ENCODE measurements around the gene LEP.
A peak's percentile ranks its signal among the peaks of the same experiment; 100 is the strongest.

LEP gene

GRCh38 chr7:128244861-128245260, 3.8 kb downstream of the LEP start:
- no peak for DNase-seq

GRCh38 chr7:128247108-128247507, 6.0 kb downstream of the LEP start:
- no peak for DNase-seq

GRCh38 chr7:128247640-128248194, 6.6 kb downstream of the LEP start:
- no peak for DNase-seq

DNA sequence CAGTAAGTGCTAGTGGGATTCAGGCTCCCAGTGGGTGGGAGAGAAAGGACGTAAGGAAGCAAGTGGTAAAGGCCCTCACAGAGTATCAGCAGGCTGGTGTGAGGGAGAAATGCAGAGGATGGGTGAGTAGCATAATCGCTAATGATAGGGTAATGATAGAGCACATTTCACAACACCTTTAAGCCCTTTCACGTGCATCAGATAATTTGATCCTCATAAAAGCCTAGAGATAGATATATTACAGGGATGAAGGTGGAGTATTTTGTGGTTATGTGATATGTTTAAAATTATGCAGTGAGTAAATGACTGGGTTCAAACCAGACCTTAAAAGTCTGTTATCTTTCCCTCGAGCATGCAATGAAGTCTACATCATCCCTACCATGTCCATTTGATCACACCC, 10.3 kb downstream of the LEP start:
- no peak for DNase-seq

DNA sequence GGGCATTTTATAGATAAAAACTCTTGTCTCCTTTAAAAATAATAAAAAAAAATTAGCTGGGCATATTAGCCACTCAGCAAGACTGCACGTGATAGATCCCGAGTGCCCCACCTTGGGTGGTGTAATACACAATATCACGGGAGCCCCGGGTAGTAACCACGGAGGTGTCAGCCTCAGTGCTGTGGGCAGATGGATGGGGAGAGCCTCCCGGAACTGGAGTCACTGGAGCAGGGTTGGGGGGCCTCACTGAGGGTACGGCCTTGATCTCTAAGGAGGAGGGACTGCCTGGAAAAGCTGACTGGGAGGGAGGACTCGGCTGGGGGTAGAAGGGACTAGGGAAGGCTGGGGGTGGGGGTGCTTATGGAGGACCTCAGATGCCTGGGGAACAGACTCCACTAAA, 12.6 kb downstream of the LEP start:
- DNase-seq = no peak

- no peak for DNase-seq
These were observed 13.4 kb downstream of the LEP start for GRCh38 chr7:128254470-128254869.

DNA sequence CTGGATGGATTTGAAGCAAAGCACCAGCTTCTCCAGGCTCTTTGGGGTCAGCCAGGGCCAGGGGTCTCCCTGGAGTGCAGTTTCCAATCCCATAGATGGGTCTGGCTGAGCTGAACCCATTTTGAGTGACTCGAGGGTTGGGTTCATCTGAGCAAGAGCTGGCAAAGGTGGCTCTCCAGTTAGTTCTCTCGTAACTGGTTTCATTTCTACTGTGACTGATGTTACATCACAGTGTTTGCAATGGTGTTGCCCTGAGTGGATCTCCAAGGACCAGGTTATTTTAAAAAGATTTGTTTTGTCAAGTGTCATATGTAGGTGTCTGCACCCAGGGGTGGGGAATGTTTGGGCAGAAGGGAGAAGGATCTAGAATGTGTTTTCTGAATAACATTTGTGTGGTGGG, 14.2 kb downstream of the LEP start:
- DNase-seq = no peak

DNA sequence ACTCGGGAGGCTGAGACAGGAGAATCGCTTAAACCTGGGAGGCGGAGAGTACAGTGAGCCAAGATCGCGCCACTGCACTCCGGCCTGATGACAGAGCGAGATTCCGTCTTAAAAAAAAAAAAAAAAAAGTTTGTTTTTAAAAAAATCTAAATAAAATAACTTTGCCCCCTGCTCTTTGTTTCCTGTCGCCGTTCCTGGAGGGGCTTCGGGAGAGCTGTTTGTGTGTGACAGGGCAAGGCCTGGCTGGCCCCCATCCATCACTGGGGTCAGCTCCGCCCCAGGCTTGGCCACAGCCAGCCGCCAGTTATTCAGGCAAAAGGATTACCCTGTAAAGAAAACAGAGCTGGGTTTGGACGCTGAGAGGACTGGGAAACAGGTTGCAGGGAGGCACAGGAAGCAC, 16.4 kb downstream of the LEP start:
- DNase-seq = no peak

GRCh38 chr7:128259131-128260061, 18.3 kb downstream of the LEP start:
- DNase-seq = no peak

GRCh38 chr7:128260069-128260795, 19.2 kb downstream of the LEP start:
- DNase-seq = no peak

DNA sequence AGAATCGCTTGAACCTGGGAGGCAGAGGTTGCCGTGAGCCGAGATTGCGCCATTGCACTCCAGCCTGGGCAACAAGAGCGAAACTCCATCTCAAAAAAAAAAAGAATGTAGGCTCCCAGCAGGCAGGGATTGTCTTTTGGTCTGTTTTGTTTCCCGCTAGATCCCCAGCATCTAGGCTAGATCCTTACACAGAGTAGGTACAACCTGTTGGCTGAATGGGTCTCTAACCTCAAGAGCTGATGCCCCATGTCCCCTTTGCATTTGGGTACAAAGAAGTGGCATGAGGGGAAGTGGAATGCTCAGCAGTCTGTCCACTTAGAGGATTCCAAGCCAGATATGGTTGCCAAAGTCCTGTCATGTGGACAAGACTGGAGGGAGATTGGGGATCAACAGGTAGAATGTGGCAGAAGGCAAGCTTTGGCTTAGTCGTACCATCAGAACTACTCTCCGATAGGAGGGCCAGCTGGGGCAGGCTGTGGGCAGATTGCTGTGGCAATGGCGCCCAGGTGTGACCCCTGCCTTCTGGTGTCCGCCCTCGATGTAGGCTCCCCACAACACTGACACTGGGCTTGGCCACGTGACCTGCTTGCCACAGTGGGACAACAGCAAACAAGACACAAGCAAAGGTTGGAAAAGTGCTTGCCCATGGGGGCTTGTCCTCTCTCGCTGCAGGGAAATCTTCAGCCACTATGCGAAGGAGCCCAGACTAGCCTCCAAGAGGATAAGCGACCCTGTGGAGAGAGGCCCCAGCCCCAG, 21.4 kb downstream of the LEP start:
- no peak for DNase-seq

GRCh38 chr7:128263420-128263819, 22.3 kb downstream of the LEP start:
- DNase-seq = no peak

DNA sequence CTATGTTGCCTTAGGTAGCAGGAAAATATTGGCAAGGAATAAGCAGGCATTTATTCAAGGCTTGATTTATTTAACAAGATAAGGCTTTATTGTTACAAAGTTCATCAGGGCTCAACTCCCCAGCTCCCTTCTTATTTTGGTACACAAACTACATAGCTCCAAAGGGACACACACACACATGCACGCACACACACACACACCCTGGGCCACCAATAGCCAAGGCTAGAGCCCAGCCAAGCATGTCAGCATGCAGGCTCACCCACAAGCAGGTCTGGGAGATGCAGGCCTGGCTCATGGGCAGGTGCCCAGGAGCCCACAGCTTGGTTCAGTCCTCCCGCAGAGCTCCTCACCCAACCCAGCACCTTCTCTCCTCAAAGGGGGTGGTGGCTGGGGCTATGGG, 23.4 kb downstream of the LEP start:
- DNase-seq = no peak

GRCh38 chr7:128265156-128265905, 24.3 kb downstream of the LEP start:
- no peak for DNase-seq

- DNase-seq = no peak
These were observed 24.8 kb downstream of the LEP start for GRCh38 chr7:128265906-128266300.

- no peak for DNase-seq
These were observed 25.4 kb downstream of the LEP start for GRCh38 chr7:128266529-128266882.

- DNase-seq = peak in 28 of 56 donors; percentile 1 to 73 (median 26)
These were observed 26.0 kb downstream of the LEP start for GRCh38 chr7:128266883-128267594.

GRCh38 chr7:128267595-128267924, 26.5 kb downstream of the LEP start:
- peak in 1 of 56 donors; percentile 39 for DNase-seq

DNA sequence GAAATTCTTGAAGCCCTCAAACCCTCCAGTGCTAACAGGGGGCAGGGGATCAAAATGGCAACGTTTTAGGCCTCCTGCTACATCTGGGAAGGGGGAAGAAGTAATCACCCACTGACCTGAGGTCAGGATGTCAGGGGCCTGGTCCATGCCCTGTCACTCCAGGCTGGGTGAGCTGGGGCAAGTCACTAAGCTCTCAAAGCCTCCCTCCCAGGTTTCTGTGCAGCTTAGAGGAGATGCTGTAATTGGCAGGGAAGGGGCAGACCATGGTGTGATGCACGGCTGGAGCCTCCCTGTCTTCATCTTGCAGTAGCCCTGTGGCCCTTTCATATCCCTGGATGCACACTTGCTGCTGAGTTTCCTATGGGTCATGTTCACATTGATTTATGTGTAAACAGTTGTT, 27.2 kb downstream of the LEP start:
- no peak for DNase-seq

GRCh38 chr7:128270826-128271272, 29.8 kb downstream of the LEP start:
- peak in 4 of 56 donors; percentile 4 to 38 (median 20) for DNase-seq

All from amygdala (tissue), 56 donors.